Measurements from ENCODE around the gene STOM. TPM values are rescaled to one million over a fixed set of nuclear protein-coding genes. Genes with fewer than 3 reads are reported as not detected.

The STOM gene
- total RNA-seq, 1 experiment from 2014 or later, result 22.4 TPM

DNA sequence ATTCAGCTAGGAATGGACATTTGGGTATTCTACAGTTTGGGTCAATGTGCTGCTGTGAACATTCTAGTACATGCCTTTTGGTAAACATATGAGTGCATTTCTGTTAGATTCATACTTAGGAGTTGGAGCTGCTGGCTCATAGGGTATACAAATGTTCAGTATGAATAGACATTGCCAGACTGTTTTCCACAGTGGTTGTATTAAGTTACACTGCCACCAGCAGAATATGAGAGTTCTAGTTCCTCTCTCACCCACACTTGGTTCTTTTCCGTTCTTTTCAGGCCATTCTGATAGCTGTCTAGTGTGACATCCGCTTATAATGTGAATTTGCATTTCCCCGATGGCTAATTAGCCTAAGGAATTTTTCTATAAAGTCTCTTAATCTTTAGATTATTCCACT lies 25.0 kb downstream of the STOM start:
- ChIA-PET POLR2A (no interaction called here), CTCF (interaction anchor here (1.5 kb wide), 1 partner anchor 25 kb away, joined by 6 read pairs; no protein-coding TSS in a partner anchor), RAD21 (ENCODE audit: low non-redundant PET in 1 of 2, low total read pairs in 2 of 2, uncharacterized antibody in 2 of 2, unreplicated experiment in 2 of 2) (no interaction called here)
- H3K9me2 ChIP-seq (ENCODE audit: insufficient read depth), result no peaks in the 10 kb centered on the region
- no peaks in the 10 kb centered on the region; a peak in 1 of 4 replicates for H3K36me3 ChIP-seq (ENCODE audit: control insufficient read depth in 1 of 2, insufficient read depth in 2 of 2, low read length in 2 of 2)
- H3K4me2 ChIP-seq (ENCODE audit: low read length), result no peak overlapping the region
- no peak overlapping the region for H3K4me3 ChIP-seq (replicated peaks in 1 of 2; ENCODE audit: low read depth in 1 of 2, low read length in 2 of 2)
- H3K27ac ChIP-seq (ENCODE audit: low read depth, low read length), result no peak overlapping the region
- TF ChIP-seq, protein P1, sequence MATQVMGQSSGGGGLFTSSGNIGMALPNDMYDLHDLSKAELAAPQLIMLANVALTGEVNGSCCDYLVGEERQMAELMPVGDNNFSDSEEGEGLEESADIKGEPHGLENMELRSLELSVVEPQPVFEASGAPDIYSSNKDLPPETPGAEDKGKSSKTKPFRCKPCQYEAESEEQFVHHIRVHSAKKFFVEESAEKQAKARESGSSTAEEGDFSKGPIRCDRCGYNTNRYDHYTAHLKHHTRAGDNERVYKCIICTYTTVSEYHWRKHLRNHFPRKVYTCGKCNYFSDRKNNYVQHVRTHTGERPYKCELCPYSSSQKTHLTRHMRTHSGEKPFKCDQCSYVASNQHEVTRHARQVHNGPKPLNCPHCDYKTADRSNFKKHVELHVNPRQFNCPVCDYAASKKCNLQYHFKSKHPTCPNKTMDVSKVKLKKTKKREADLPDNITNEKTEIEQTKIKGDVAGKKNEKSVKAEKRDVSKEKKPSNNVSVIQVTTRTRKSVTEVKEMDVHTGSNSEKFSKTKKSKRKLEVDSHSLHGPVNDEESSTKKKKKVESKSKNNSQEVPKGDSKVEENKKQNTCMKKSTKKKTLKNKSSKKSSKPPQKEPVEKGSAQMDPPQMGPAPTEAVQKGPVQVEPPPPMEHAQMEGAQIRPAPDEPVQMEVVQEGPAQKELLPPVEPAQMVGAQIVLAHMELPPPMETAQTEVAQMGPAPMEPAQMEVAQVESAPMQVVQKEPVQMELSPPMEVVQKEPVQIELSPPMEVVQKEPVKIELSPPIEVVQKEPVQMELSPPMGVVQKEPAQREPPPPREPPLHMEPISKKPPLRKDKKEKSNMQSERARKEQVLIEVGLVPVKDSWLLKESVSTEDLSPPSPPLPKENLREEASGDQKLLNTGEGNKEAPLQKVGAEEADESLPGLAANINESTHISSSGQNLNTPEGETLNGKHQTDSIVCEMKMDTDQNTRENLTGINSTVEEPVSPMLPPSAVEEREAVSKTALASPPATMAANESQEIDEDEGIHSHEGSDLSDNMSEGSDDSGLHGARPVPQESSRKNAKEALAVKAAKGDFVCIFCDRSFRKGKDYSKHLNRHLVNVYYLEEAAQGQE (IDR thresholded peaks at IDR 0.05; ENCODE audit: low read depth), result no peak
- TF ChIP-seq CBX3 (IDR thresholded peaks at IDR 0.05; ENCODE audit: low read depth) (no peak), TCF7L2 (IDR thresholded peaks at IDR 0.05; ENCODE audit: borderline replicate concordance, extremely low read depth, insufficient read depth, insufficient read length) (no peak), ATF3 (IDR thresholded peaks at IDR 0.05) (no peak), EZH2 (IDR thresholded peaks at IDR 0.05) (no peak), ELF1 (IDR thresholded peaks at IDR 0.05; ENCODE audit: borderline replicate concordance, low read depth) (no peak), RAD21 (IDR thresholded peaks at IDR 0.05; ENCODE audit: low read depth) (no peak), CTCF (IDR thresholded peaks at IDR 0.05 in 2 of 3, conservative IDR thresholded peaks at IDR 0.05 in 1 of 3; ENCODE audit: borderline replicate concordance in 1 of 3, insufficient read depth in 1 of 3, low read depth in 2 of 3, low read length in 2 of 3) (no peak), YY1 (IDR thresholded peaks at IDR 0.05; ENCODE audit: extremely low read depth, insufficient replicate concordance, low read depth, low read length) (no peak), POLR2AphosphoS5 (IDR thresholded peaks at IDR 0.05; ENCODE audit: low read depth, low read length) (no peak), SP1 (IDR thresholded peaks at IDR 0.05; ENCODE audit: low read depth) (no peak), SRF (IDR thresholded peaks at IDR 0.05; ENCODE audit: low read depth) (no peak), EGR1 (IDR thresholded peaks at IDR 0.05; ENCODE audit: low read depth) (no peak), ZFX (IDR thresholded peaks at IDR 0.05) (no peak), SIN3A (IDR thresholded peaks at IDR 0.05; ENCODE audit: low read depth) (no peak), FOSL1 (IDR thresholded peaks at IDR 0.05; ENCODE audit: low read depth) (no peak), EZH2phosphoT487 (IDR thresholded peaks at IDR 0.05; ENCODE audit: borderline replicate concordance) (no peak)
- TF ChIP-seq, protein P2, sequence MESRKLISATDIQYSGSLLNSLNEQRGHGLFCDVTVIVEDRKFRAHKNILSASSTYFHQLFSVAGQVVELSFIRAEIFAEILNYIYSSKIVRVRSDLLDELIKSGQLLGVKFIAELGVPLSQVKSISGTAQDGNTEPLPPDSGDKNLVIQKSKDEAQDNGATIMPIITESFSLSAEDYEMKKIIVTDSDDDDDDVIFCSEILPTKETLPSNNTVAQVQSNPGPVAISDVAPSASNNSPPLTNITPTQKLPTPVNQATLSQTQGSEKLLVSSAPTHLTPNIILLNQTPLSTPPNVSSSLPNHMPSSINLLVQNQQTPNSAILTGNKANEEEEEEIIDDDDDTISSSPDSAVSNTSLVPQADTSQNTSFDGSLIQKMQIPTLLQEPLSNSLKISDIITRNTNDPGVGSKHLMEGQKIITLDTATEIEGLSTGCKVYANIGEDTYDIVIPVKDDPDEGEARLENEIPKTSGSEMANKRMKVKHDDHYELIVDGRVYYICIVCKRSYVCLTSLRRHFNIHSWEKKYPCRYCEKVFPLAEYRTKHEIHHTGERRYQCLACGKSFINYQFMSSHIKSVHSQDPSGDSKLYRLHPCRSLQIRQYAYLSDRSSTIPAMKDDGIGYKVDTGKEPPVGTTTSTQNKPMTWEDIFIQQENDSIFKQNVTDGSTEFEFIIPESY (IDR thresholded peaks at IDR 0.05; ENCODE audit: extremely low read depth, insufficient replicate concordance, low read length), result no peak
- TF ChIP-seq, protein P3, sequence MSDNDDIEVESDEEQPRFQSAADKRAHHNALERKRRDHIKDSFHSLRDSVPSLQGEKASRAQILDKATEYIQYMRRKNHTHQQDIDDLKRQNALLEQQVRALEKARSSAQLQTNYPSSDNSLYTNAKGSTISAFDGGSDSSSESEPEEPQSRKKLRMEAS (IDR thresholded peaks at IDR 0.05), result no peak
- BruUV-seq (replicated peaks), result no TSS peak
- no peaks in the 10 kb centered on the region for H3K9me3 ChIP-seq (ENCODE audit: control insufficient read depth in 1 of 2, insufficient read depth in 1 of 2, low read depth in 1 of 2, low read length in 2 of 2)
- H3K27me3 ChIP-seq (ENCODE audit: insufficient read depth, low read length), result no peaks in the 10 kb centered on the region
- no peaks in the 10 kb centered on the region for H3K79me2 ChIP-seq (ENCODE audit: insufficient read depth, low read length)
- no peak for ATAC-seq
- no peak overlapping the region for H2AFZ ChIP-seq (ENCODE audit: low read depth, low read length, poor library complexity, severe bottlenecking)
- DNase-seq (ENCODE audit: low read depth, low spot score), result no peak
- no peak overlapping the region for H3K9ac ChIP-seq (ENCODE audit: low read length)
- H3K4me1 ChIP-seq (ENCODE audit: control insufficient read depth in 1 of 2, insufficient read depth in 2 of 2, low read length in 2 of 2), result no peaks in the 10 kb centered on the region
- H4K20me1 ChIP-seq (ENCODE audit: insufficient read depth), result no peaks in the 10 kb centered on the region
- intact Hi-C loops (cut with micrococcal nuclease), result no loop called here

Data from HCT116 (cell line).